Ovary (tissue), 3 donors: ENCODE measurements around the gene NUCB1.

Experiments
- CTCF ChIP-seq, 3 donors: fragments of 450-650 bp in 2 of 3; fragments of 200-600 bp in 1 of 3; IDR thresholded peaks; one replicate each; pipeline versions ENCODE4 v1.5.1 to v1.8.0; 2016 to 2022; ENCODE audit warnings: antibody characterized with exemption in 3 of 3, mild to moderate bottlenecking in 1 of 3
- POLR2A ChIP-seq: fragments of 450-650 bp; IDR thresholded peaks from one replicate; pipeline ENCODE4 v1.6.1; 2017; ENCODE audit warnings: antibody characterized with exemption, mild to moderate bottlenecking, moderate library complexity
- donor health status: DM: no; HTN: no; CAD: no.

- TF ChIP-seq CTCF (IDR thresholded peaks at IDR 0.05) (peak in 1 of 3 donors; percentile 13), POLR2A (no peak)
Measured at GRCh38 chr19:48896191-48896720, 3.9 kb upstream of the NUCB1 start.
